HG02642 (cell line): ENCODE data around the gene FMNL1.

ENCODE experiments used
- ATAC-seq: cut with Tn5 transposase; IDR thresholded peaks from one replicate; pipeline ENCODE4 v1.9.1; 2021; ENCODE audit warnings: mild to moderate bottlenecking; ENCODE audit not compliant: unreplicated experiment, poor library complexity

Gene FMNL1

DNA sequence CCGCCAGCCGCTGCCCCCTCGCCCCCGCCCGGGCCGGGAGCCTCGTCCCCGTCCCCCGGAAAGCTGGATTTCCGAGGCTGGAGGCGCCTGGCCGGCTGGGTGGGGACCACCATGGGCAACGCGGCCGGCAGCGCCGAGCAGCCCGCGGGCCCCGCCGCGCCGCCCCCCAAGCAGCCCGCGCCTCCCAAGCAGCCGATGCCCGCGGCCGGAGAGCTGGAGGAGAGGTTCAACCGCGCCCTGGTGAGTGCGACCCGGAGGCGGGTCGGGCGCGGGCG is 266 bp downstream of the FMNL1 start:
- ATAC-seq, result no peak

GRCh38 chr17:45222289-45222995 is 757 bp downstream of the FMNL1 start:
- no peak for ATAC-seq

DNA sequence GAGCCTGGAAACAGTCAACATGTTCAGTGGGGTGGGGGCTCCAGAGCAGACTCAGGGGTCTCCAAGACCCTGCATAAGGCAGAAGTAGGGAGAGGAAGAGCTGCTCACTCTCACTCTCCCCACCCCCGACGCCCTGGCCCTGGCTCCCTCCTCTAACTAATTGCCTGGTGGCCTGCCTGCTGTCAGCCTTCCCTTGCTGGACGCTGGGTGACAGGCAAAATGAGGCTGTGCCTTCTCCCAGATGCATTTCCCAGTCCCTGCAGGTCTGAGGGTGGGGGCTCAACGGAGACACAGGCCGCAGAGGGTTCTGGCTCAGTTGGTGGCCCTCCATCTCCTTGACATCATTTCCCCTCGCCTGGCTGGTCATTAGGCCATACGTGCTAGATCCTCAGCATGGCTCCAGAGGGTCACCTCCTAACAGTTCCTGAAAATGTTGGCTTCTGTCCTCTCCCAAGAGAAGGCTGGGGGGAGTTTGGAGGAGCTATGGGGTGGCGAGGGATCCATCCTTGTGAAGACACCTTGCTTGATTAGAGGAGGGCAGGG is 1.4 kb downstream of the FMNL1 start:
- ATAC-seq, result no peak

DNA sequence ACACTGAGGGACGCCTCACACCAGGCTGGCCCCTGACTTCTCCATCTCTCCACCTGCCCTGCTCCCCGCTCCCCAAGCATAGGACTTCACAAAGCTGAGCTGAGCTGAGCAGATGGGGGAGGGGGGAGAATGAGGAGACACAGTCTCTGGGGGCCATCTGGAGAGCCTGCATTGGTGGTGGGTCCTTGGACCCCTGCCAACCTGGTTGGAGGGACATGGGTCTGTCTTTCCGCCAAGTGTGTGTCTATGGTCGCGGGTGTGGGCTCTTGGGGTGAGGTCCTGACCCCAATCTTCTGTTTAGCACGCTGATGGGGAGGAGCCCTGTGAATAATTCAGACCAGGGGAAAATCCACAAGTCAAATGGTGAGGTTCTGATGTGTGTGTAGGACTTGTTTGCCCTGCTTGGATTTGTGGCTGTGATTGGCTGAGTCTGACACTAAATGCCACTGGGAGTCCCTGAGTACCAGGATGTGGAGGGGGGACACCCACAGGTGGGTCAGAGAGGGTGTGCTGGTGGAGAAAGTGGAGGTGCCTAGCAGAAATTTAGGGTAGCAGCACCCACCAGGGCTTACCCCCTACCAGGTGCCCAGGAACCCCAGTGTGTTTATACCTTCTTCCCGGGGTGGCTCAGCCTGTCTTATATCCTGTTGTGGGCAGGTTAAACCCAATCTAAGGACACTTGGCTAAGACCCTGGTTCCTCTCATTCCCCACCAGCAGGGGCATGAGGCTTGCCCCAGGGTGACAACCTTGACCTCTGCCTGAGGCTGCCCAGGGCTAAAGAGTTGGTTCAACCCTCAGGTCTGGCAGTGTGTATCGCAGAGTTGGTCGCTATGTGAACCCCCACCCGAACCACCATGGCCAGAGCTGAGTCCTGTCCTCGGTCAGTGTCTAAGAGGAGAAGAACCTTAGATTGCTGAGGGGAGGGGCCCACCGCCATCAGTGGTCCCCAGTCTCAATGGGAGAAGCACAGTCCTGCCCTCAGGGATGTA is 2.1 kb downstream of the FMNL1 start:
- no peak for ATAC-seq

GRCh38 chr17:45224671-45225050 is 3.0 kb downstream of the FMNL1 start:
- no peak for ATAC-seq

- ATAC-seq, result no peak
Measured at GRCh38 chr17:45225051-45225700, 3.5 kb downstream of the FMNL1 start.

GRCh38 chr17:45225964-45226530 is 4.4 kb downstream of the FMNL1 start:
- ATAC-seq, result peak; percentile 45

GRCh38 chr17:45226576-45226975 is 4.9 kb downstream of the FMNL1 start:
- ATAC-seq, result no peak

GRCh38 chr17:45227101-45227925 is 5.6 kb downstream of the FMNL1 start:
- no peak for ATAC-seq

- no peak for ATAC-seq
Measured at GRCh38 chr17:45227926-45228762, 6.5 kb downstream of the FMNL1 start.

DNA sequence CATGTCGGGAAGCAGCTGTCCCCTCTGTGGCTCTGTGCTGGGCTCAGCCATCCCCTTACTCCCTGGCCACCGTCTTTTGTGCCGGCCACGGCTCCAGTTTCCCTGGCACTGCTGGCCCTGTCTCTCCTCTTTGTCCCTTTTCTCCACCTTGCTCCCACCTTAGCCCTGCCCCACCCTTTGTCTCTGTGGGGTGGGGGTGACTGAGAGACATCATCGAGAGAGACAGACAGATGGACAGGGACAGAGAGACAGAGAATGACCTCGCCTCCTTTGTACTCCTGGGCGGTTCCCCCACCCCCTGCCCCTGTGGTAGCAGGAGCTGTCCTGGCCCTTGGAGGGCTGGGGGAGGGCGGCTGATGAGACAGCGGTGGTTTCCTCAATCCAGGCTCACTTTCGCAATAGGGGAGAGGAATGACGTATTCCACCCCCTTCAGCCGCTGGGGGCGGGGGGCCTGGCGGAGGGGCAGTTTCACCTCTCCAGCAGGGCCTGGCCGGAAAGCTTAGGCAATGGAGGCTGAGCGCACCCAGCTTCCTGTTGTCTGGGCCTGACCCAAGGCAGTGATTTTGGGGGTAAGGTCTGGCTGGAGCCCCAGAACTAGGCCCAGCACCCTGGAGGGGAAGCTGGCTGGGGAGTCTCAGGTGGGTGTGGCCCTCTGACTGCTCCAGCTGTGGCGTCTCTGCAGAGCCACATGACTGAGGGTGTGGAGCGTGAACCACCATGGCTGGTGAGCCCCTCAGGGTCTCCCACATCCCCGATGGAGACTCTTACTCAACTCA is 7.3 kb downstream of the FMNL1 start:
- ATAC-seq, result peak; percentile 35

DNA sequence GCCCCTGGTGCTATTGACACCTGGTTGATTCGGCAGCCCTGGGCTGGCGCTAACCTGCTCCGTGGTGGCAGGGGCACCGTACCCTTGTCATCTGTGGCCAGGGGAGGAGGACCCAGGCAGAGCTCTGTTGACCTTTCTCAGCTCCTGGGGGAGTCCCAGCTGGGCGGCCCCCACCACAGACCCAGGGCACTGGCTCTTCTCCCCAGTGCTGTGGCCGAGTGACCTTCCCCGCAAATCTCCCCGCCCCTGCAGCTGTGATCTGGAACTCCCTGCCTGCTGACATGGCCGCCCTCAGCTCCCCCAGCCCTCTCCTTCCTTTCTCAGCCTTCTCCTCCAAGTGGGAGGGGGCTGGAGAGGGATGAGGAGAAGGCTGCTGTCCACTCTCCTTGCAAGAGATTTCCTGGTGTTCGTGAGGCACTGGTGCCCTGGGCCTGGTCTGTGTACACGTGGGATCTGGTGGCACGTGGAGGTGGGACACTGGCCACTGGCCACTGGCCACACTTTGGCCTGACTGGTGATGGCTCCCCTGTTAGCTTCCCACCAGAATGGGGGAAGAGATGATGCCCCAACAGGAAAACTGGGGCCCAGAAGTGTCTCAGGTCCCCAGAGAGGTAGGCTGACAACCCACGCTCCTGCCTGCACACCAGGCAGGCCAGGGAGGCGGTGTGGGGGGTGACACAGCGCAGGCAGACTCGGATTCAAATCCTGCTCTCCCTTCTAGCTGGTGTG is 8.2 kb downstream of the FMNL1 start:
- ATAC-seq, result no peak

- no peak for ATAC-seq
Measured at GRCh38 chr17:45230410-45230786, 8.7 kb downstream of the FMNL1 start.

GRCh38 chr17:45230787-45231480 is 9.2 kb downstream of the FMNL1 start:
- no peak for ATAC-seq

DNA sequence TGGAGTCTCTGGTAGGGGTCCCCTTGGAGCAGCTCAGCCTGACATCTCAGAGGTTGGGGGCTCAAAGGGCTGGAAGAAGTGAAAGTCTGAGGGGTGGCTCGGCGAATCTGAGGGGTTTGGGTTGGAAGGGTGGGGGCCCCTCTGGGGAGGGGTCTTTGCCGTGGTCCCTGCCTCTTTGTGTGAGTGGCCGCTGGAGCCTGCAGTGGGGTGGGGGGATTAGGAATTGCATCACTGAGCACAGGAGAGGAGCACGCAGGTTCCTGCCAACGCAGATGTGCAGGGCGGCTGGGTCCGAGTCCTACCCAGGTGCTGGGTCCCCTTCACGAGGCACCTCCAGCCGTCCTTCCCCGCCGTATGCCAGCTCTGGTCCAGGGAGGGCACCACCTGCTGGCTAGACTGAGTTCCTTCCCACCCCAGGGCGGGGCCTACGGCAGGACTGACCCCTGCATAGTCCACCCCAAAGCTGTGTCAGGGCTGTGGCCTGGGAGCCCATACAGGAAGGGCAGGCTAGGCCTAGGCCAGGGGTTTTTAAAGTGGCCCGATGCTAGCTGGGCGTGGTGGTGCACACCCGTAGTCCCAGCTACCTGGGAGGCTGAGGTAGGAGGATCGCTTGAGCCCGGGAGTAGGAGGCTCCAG is 9.9 kb downstream of the FMNL1 start:
- no peak for ATAC-seq
